Activated CD8-positive, alpha-beta memory T cell treated with anti-CD3 and anti-CD28 coated beads for 24 hours (primary cell): ENCODE measurements around the gene PDLIM5.
A peak's percentile ranks its signal among the peaks of the same experiment; 100 is the strongest.
"Not testable (repeated sequence)": the region's sequence is repeated elsewhere in the genome, so short reads cannot be mapped to it uniquely, and the experiment has no call there.

Source experiments
- DNase-seq: peaks from one replicate; pipeline ENCODE4 v3.0.0-alpha.2; 2020

Gene PDLIM5

GRCh38 chr4:94451695-94452475 lies at the start of gene PDLIM5:
TSS of gene PDLIM5 (plus strand) at chr4:94451942. CDS start at chr4:94455289, 3,347 bp downstream.
- peak; percentile 95 for DNase-seq

GRCh38 chr4:94402439-94402838 lies 49.3 kb upstream of the PDLIM5 start:
- DNase-seq: not testable (repeated sequence)

- no peak for DNase-seq
These were observed 48.0 kb upstream of the PDLIM5 start for GRCh38 chr4:94403751-94404150.

- DNase-seq: peak; percentile 61
These were observed 44.9 kb upstream of the PDLIM5 start for GRCh38 chr4:94406668-94407437.

- DNase-seq: no peak
These were observed 43.9 kb upstream of the PDLIM5 start for GRCh38 chr4:94407846-94408245.

- no peak for DNase-seq
These were observed 43.0 kb upstream of the PDLIM5 start for GRCh38 chr4:94408549-94409374.

- no peak for DNase-seq
These were observed 42.4 kb upstream of the PDLIM5 start for GRCh38 chr4:94409375-94409679.

GRCh38 chr4:94409962-94410361 lies 41.8 kb upstream of the PDLIM5 start:
- no peak for DNase-seq

- no peak for DNase-seq
These were observed 41.0 kb upstream of the PDLIM5 start for GRCh38 chr4:94410678-94411206.

GRCh38 chr4:94411296-94411695 lies 40.4 kb upstream of the PDLIM5 start:
- no peak for DNase-seq

GRCh38 chr4:94412019-94412657 lies 39.6 kb upstream of the PDLIM5 start:
- DNase-seq: no peak

GRCh38 chr4:94412658-94413038 lies 39.1 kb upstream of the PDLIM5 start:
- DNase-seq: no peak

GRCh38 chr4:94413085-94413840 lies 38.5 kb upstream of the PDLIM5 start:
- no peak for DNase-seq

- DNase-seq: no peak
These were observed 36.8 kb upstream of the PDLIM5 start for GRCh38 chr4:94414907-94415306.

- no peak for DNase-seq
These were observed 36.3 kb upstream of the PDLIM5 start for GRCh38 chr4:94415448-94415847.

- no peak for DNase-seq
These were observed 35.4 kb upstream of the PDLIM5 start for GRCh38 chr4:94416335-94416734.

GRCh38 chr4:94416981-94417380 lies 34.8 kb upstream of the PDLIM5 start:
- DNase-seq: no peak

GRCh38 chr4:94419549-94419948 lies 32.2 kb upstream of the PDLIM5 start:
- DNase-seq: no peak

- no peak for DNase-seq
These were observed 31.8 kb upstream of the PDLIM5 start for GRCh38 chr4:94419956-94420355.

GRCh38 chr4:94420356-94420755 lies 31.4 kb upstream of the PDLIM5 start:
- DNase-seq: no peak

GRCh38 chr4:94426783-94427182 lies 25.0 kb upstream of the PDLIM5 start:
- no peak for DNase-seq

GRCh38 chr4:94428884-94429283 lies 22.9 kb upstream of the PDLIM5 start:
- DNase-seq: no peak
